Large intestine (tissue), 12 donors: ENCODE data around the gene OR1C1. TPM values are rescaled to one million over a fixed set of nuclear protein-coding genes. Genes with fewer than 3 reads are reported as not detected.
"Not testable (repeated sequence)": the region's sequence is repeated elsewhere in the genome, so short reads cannot be mapped to it uniquely, and the experiment has no call there.

ENCODE experiments used
- DNase-seq, 2 donors: peaks; one replicate each; pipeline versions ENCODE4 v3.0.0 to v3.0.0-alpha.2; 2013
- H3K27ac ChIP-seq: one replicate; pipeline ENCODE4 v1.5.1; 2013; ENCODE audit warnings: low read length
- H3K27me3 ChIP-seq: 2 replicates; pipeline ENCODE4 v1.6.1; 2013; ENCODE audit warnings: low read length; ENCODE audit not compliant: control insufficient read depth, insufficient read depth
- H3K36me3 ChIP-seq: 2 replicates; pipeline ENCODE4 v1.6.1; 2013; ENCODE audit warnings: low read length; ENCODE audit not compliant: control insufficient read depth, insufficient read depth
- H3K4me1 ChIP-seq: one replicate; pipeline ENCODE4 v1.6.1; 2013; ENCODE audit warnings: low read length; ENCODE audit not compliant: control insufficient read depth, insufficient read depth
- H3K4me3 ChIP-seq: one replicate; pipeline ENCODE4 v1.5.1; 2013; ENCODE audit warnings: low read length
- H3K9me3 ChIP-seq: one replicate; pipeline ENCODE4 v1.6.1; 2013; ENCODE audit warnings: mild to moderate bottlenecking, low read depth, low read length, moderate library complexity; ENCODE audit not compliant: control insufficient read depth
- WGBS: methylation state at CpG from one replicate; pipeline ENCODE4 v1.1.5; 2013; ENCODE audit warnings: low lambda C conversion rate; ENCODE audit not compliant: insufficient coverage; 5-methylcytosine and 5-hydroxymethylcytosine counted together
- long read RNA-seq, 11 donors: transcript quantifications; one replicate each; lab custom pipeline, GENCODE V29; 2026
- polyA plus RNA-seq: library from polyadenylated mRNA; unstranded; fragments of 120-200 nt; gene quantifications from one replicate; pipeline ENCODE4 v1.2.1, GENCODE V29; 2013

Gene OR1C1, protein sequence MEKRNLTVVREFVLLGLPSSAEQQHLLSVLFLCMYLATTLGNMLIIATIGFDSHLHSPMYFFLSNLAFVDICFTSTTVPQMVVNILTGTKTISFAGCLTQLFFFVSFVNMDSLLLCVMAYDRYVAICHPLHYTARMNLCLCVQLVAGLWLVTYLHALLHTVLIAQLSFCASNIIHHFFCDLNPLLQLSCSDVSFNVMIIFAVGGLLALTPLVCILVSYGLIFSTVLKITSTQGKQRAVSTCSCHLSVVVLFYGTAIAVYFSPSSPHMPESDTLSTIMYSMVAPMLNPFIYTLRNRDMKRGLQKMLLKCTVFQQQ
- not detected for polyA plus RNA-seq
- long read RNA-seq, donor 1, result 0 reads
- long read RNA-seq, donor 2, result 0 reads
- long read RNA-seq, donor 3, result 0 reads
- long read RNA-seq, donor 4, result 0 reads
- long read RNA-seq, donor 5, result 0 reads
- long read RNA-seq, donor 6, result 0 reads
- long read RNA-seq, donor 7, result 0 reads
- long read RNA-seq, donor 8, result 0 reads
- long read RNA-seq, donor 9, result 0 reads
- long read RNA-seq, donor 10, result 0 reads
- long read RNA-seq, donor 11, result 0 reads

DNA sequence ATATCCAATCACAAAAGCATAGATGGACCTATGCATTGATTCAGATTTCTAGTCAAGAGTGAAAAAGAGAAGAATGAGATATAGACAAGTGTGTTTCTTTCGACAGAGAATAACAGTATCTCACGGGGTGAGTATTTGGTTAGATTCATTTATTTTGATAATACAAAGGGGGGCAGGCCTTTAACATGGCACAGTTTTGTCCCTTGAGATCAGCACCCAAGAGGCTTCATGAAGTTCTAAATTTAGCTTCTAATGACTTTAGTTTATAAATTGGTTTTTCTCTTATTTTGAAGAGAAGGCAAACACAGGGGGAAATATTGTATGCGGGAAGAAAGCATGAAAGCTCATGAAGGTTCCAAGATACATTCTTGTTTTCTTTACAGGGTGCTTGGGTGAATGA is at the start of gene OR1C1:
OR1C1 (minus strand) TSS at position 101 of the 400 bp plus-strand sequence. CDS start 2,150 bp downstream, outside the sequence.
- Histone ChIP-seq H3K4me3 (no peak within 1 kb of the TSS), H3K9me3 (no peaks in the 10 kb centered on the region), H3K27ac (no peak within 1 kb of the TSS), H3K4me1 (no peaks in the 10 kb centered on the region), H3K27me3 (no peaks in the 10 kb centered on the region), H3K36me3 (no peaks in the 10 kb centered on the region)
- no peak for DNase-seq
- WGBS, result 100% methylated on average over 2 of the region's 3 CpGs

DNA sequence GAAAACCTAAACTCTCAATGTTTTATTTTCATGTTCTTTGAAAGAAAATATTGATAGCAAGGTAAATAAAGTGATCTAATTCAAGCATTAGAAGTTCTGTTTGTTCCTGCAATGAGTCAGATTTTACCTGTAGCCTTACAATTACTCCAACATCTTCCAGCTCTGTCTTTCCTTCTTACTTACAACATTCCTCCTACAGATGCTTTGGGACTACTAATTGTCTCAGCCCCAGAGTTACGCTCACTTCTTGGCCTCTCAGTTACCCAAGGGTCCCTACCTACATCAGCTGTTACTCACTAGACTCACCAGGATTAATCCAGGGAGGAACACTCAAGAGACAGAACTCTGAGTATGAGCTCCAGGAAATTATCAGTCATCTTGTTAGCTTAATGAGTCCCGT is 37.2 kb upstream of the OR1C1 start:
- H3K27me3 ChIP-seq, result no peaks in the 10 kb centered on the region
- H3K36me3 ChIP-seq, result no peaks in the 10 kb centered on the region
- no peaks in the 10 kb centered on the region for H3K4me1 ChIP-seq
- peaks cover 2% of the 10 kb centered on the region for H3K9me3 ChIP-seq
- no peak for DNase-seq
- H3K4me3 ChIP-seq, result no peak overlapping the region
- 0% methylated on average over 1 of the region's 2 CpGs for WGBS
- no peak overlapping the region for H3K27ac ChIP-seq

DNA sequence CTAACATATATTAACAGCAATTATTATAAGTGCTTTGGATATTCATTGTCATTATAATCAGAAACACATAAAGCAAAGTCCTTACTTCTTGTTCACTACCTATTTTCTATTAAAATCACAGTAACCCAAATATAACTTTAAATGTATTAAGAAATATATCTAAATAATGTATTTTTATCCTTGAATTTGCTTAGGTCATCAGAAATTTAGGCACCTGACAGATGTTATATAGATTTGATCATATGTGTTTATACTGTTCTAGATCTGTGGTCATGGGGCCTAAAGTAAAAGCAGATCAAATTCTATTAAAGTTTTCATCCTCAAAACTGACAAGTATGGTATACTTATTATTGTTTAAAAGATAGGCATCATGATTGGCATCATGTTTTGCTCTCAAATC is 9.2 kb upstream of the OR1C1 start:
- Histone ChIP-seq H3K4me1 (no peaks in the 10 kb centered on the region), H3K4me3 (no peak overlapping the region), H3K9me3 (no peaks in the 10 kb centered on the region), H3K27me3 (no peaks in the 10 kb centered on the region), H3K27ac (no peak overlapping the region), H3K36me3 (no peaks in the 10 kb centered on the region)
- no peak for DNase-seq

DNA sequence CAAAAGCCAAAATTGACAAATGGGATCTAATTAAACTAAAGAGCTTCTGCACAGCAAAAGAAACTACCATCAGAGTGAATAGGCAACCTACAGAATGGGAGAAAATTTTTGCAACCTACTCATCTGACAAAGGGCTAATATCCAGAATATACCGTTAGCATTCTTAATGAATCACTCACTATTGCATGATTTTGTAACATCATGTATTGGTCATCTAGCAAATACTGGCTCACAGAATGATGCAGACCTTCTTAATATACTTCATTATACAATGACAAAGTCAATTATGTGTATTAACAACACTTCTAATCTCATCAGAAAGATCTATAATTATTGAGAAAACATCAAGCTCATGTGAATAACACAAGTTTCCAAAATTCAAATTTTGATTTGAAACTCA is 6.0 kb downstream of the OR1C1 start:
- not testable (repeated sequence) for H3K4me1 ChIP-seq, H3K36me3 ChIP-seq, H3K4me3 ChIP-seq, H3K27me3 ChIP-seq, DNase-seq, H3K27ac ChIP-seq, H3K9me3 ChIP-seq
- WGBS, result 100% methylated on average over 1 of the region's 1 CpG

DNA sequence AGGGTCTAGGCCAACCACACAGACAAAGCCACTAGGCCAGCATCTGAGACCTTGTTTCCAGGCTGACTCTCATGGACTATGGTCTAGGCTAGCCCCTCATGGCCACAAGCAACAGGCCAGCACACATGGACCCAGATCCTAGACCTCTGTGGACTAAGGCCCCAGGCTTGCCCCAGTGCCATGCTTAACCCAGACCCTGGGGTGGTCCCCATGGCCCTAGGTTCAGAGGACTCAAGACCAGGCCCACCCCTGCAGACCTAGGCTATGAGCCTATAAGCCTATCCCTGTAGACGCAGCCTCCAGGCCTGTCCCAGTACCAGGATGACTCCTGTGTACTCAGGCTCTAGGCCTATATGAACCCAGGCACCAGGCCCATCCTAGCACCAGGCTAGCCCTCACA is 10.5 kb downstream of the OR1C1 start:
- Histone ChIP-seq H3K27ac (no peak overlapping the region), H3K9me3 (peaks cover 10% of the 10 kb centered on the region), H3K27me3 (no peaks in the 10 kb centered on the region), H3K4me1 (no peaks in the 10 kb centered on the region), H3K4me3 (no peak overlapping the region), H3K36me3 (no peaks in the 10 kb centered on the region)
- no peak for DNase-seq
- no CpG with 5 or more reads among the region's 1 CpG for WGBS

DNA sequence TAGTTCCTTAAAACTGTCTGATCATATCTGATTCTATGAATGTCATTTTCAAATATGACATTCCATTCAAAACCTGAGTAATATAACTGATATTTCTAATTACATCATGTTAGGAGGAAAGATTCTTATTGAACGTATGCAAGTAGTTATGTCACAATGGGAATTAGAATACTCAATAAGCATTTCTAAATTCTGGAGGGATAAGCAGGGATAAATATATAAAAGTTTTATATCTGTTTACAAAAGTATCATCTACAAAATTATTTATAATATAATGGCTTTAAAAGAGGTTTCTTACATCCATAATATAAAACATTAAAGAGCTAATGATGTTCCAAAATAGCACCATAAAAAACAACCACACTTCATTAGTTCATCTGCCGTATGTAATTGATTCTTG is 12.3 kb downstream of the OR1C1 start, which contains the start of gene OR14A2:
OR14A2 (minus strand) TSS at position 101 of the 400 bp plus-strand sequence.
- no peak within 1 kb of the TSS for H3K4me3 ChIP-seq
- peaks cover 10% of the 10 kb centered on the region for H3K9me3 ChIP-seq
- no peak for DNase-seq
- no peak within 1 kb of the TSS for H3K27ac ChIP-seq
- WGBS, result 100% methylated on average over 1 of the region's 2 CpGs
- H3K36me3 ChIP-seq, result no peaks in the 10 kb centered on the region
- H3K27me3 ChIP-seq, result no peaks in the 10 kb centered on the region
- no peaks in the 10 kb centered on the region for H3K4me1 ChIP-seq

DNA sequence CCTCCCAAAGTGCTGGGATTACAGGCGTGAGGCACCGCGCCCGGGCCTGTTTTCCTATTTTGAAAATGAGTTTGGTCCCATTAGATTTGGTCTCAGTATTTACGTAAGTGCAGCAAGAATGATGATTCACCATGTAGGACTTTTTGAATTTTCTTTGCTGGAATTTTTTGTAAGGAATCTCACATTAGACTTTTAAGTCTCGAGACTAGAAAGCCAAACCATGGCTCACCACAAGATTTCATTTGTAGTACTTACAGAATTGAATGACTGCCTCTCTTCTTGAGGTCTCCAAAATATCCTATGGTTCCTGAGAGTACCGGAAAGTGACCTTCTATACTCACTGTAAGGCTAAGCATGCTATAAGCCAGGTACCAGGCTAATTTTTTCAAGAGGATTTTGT is 12.7 kb downstream of the OR1C1 start:
- no peak for DNase-seq
- Histone ChIP-seq H3K27me3 (no peaks in the 10 kb centered on the region), H3K4me1 (no peaks in the 10 kb centered on the region), H3K4me3 (no peak overlapping the region), H3K36me3 (no peaks in the 10 kb centered on the region), H3K27ac (no peak overlapping the region), H3K9me3 (peaks cover 10% of the 10 kb centered on the region)
- 100% methylated on average over 1 of the region's 7 CpGs for WGBS

DNA sequence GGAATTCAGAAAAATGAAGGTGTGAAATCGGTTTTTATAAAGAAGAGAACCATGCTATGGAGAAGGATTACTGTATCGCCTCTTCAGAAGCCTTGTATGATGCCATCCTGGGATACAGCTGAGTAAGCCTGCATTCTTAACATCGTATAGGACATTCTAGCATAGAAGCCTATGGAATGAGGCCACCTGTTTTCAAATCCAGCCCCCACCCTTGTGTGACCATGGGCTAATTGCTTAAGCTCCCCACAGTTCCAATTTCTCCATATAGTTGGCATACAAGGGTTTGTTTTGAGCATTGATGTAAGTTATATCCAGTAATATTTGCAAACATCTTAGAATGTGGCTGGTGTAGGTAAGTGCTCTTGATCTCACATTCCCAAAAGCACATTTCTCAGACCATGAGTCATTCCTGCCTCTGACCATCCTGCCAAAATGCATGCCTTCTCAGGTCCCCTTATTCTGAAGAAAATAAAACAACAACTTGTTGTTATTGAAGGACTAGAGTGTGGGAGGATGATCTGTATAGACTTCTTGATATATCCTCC is 13.9 kb downstream of the OR1C1 start:
- H3K4me3 ChIP-seq, result no peak overlapping the region
- no peak for DNase-seq
- no peaks in the 10 kb centered on the region for H3K4me1 ChIP-seq
- no peaks in the 10 kb centered on the region for H3K27me3 ChIP-seq
- no peaks in the 10 kb centered on the region for H3K36me3 ChIP-seq
- no CpG with 5 or more reads among the region's 3 CpGs for WGBS
- H3K9me3 ChIP-seq, result peaks cover 10% of the 10 kb centered on the region
- H3K27ac ChIP-seq, result no peak overlapping the region

DNA sequence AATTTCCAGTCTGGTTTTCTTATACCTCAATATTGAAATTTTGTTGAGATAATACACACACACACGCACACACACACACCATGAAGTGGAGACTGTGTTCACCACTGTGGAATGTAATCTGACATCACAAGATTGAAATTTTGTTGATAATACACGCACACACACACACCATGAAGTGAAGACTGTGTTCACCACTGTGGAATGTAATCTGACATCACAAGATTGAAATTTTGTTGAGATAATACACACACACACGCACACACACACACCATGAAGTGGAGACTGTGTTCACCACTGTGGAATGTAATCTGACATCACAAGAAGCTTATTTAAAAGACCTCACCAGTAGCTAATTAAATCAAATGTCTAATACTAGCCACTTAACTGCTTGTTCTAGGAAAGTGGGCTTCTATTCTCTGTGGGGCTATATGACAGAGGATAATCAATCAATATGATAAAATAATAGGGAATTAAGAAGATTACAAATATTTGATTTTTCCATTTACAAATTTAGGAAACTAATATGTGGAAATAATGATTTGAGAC is 18.1 kb downstream of the OR1C1 start:
- not testable (repeated sequence) for DNase-seq, H3K27me3 ChIP-seq, H3K9me3 ChIP-seq, H3K4me1 ChIP-seq, H3K36me3 ChIP-seq, H3K27ac ChIP-seq, H3K4me3 ChIP-seq
- WGBS, result no CpG with 5 or more reads among the region's 3 CpGs

DNA sequence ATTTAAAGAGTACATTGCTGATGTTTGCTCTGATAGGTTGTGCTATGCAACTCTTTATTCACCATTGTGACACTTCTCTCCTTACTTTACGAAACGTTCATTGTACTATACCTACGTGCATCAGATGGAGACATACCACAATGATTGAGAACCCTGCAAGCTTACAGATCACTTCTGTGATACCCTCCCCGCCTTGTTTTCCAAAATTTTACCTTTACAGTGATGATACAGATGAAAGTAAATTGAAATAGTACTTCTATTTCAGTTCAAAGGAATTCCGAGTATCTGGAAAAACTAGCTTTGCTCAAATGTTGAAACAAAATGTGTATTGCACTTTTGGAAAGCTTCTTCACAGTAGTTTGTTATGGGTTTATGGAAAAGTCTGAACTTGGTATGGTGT is 18.6 kb downstream of the OR1C1 start:
- no peaks in the 10 kb centered on the region for H3K36me3 ChIP-seq
- H3K4me1 ChIP-seq, result no peaks in the 10 kb centered on the region
- no peaks in the 10 kb centered on the region for H3K27me3 ChIP-seq
- H3K9me3 ChIP-seq, result no peaks in the 10 kb centered on the region
- H3K27ac ChIP-seq, result no peak overlapping the region
- 77% methylated on average over 5 of the region's 5 CpGs for whole genome bisulfite sequencing
- no peak for DNase-seq
- no peak overlapping the region for H3K4me3 ChIP-seq
